SK-N-SH (cell line): Measurements from ENCODE around the gene NTN1. TPM values are rescaled to one million over a fixed set of nuclear protein-coding genes. Genes with fewer than 3 reads are reported as not detected.

ENCODE experiments used
- CTCF ChIA-PET: fragments of 300-600, 350-600 bp; formaldehyde crosslinking; extraction: SDS; loops from one replicate; lab custom pipeline; 2021; lab: Yijun Ruan, JAX
- POLR2A ChIA-PET: fragments of 350-600 bp; sonication (Branson Sonifier 250); formaldehyde crosslinking; extraction: SDS; loops from one replicate; lab custom pipeline; 2020; ENCODE audit warnings: antibody characterized with exemption, inconsistent platforms; lab: Yijun Ruan, JAX
- DNase-seq: peaks from one replicate; pipeline ENCODE4 v3.0.0; 2012
- H2AFZ ChIP-seq: fragments of 200-600 bp; sonication (generic); 2 replicates; pipeline ENCODE4 v1.8.1; 2016; ENCODE audit warnings: antibody characterized with exemption, mild to moderate bottlenecking, low read depth
- H3F3A ChIP-seq: fragments of 200-600 bp; sonication (generic); replicated peaks from 2 replicates; pipeline ENCODE3; 2016; ENCODE audit warnings: antibody characterized with exemption, mild to moderate bottlenecking; ENCODE audit not compliant: insufficient read depth
- H3K27ac ChIP-seq, 2 experiments: fragments of 200-500 bp in 1 of 2; fragments of 200-600 bp in 1 of 2; sonication (Bioruptor generic) in 1 of 2; sonication (generic), shearing (Covaris generic) in 1 of 2; 2 replicates each; pipeline versions ENCODE4 v1.5.1 to v1.6.1; 2014 to 2016; ENCODE audit warnings: low read depth in 2 of 2, inconsistent platforms in 1 of 2, low read length in 1 of 2, mild to moderate bottlenecking in 1 of 2, mixed read lengths in 1 of 2
- H3K27me3 ChIP-seq: fragments of 200-600 bp; sonication (generic), shearing (Covaris generic); 2 replicates; pipeline ENCODE4 v1.6.1; 2016; ENCODE audit warnings: mixed run types; ENCODE audit not compliant: insufficient read depth
- H3K36me3 ChIP-seq, 2 experiments: fragments of 200-500 bp in 1 of 2; fragments of 200-600 bp in 1 of 2; sonication (Bioruptor generic) in 1 of 2; sonication (generic) in 1 of 2; replicated peaks in 1 of 2; 2 replicates each; pipeline versions ENCODE3 to v1.5.1; 2014 to 2016; ENCODE audit warnings: low read length in 1 of 2, mild to moderate bottlenecking in 1 of 2; ENCODE audit not compliant: insufficient read depth in 2 of 2, control insufficient read depth in 1 of 2
- H3K4me1 ChIP-seq, 2 experiments: fragments of 200-500 bp in 1 of 2; fragments of 200-600 bp in 1 of 2; sonication (Bioruptor generic) in 1 of 2; sonication (generic), shearing (Covaris generic) in 1 of 2; 2 replicates each; pipeline versions ENCODE4 v1.5.1 to v1.6.1; 2014 to 2016; ENCODE audit warnings: low read depth in 1 of 2, low read length in 1 of 2, mixed run types in 1 of 2; ENCODE audit not compliant: insufficient read depth in 2 of 2, control insufficient read depth in 1 of 2
- H3K4me2 ChIP-seq: fragments of 200-600 bp; sonication (generic), shearing (Covaris generic); 2 replicates; pipeline ENCODE4 v1.6.1; 2017; ENCODE audit warnings: mixed run types
- H3K4me3 ChIP-seq, 2 experiments: fragments of 200-500 bp in 1 of 2; fragments of 200-600 bp in 1 of 2; sonication (Bioruptor generic) in 1 of 2; sonication (generic), shearing (Covaris generic) in 1 of 2; 2 replicates each; pipeline versions ENCODE4 v1.5.1 to v1.8.1; 2014 to 2016; ENCODE audit warnings: low read depth in 2 of 2, inconsistent platforms in 1 of 2, low read length in 1 of 2, mild to moderate bottlenecking in 1 of 2, mixed read lengths in 1 of 2, moderate library complexity in 1 of 2
- H3K79me2 ChIP-seq: fragments of 200-600 bp; sonication (generic); 2 replicates; pipeline ENCODE4 v1.8.1; 2017; ENCODE audit warnings: mild to moderate bottlenecking; ENCODE audit not compliant: insufficient read depth
- H3K9ac ChIP-seq: fragments of 200-600 bp; sonication (generic); 2 replicates; pipeline ENCODE4 v1.6.1; 2017; ENCODE audit warnings: mixed run types
- H3K9me2 ChIP-seq: fragments of 200-600 bp; sonication (generic); 2 replicates; pipeline ENCODE4 v1.6.1; 2017; ENCODE audit warnings: mixed run types
- H3K9me3 ChIP-seq: fragments of 200-600 bp; sonication (generic); 2 replicates; pipeline ENCODE4 v1.6.1; 2017; ENCODE audit warnings: mixed run types, mild to moderate bottlenecking, moderate library complexity
- H4K20me1 ChIP-seq: fragments of 200-600 bp; sonication (generic); 2 replicates; pipeline ENCODE4 v1.6.1; 2017; ENCODE audit warnings: mild to moderate bottlenecking, mixed run types; ENCODE audit not compliant: insufficient read depth
- EP300 ChIP-seq, 2 experiments: IDR thresholded peaks; 2 replicates each; pipeline versions ENCODE4 v1.4.0 to v1.6.1; 2012; ENCODE audit warnings: borderline replicate concordance in 1 of 2, low read depth in 1 of 2, low read length in 1 of 2
- FOSL2 ChIP-seq: IDR thresholded peaks from 2 replicates; pipeline ENCODE4 v1.4.0; 2012; ENCODE audit warnings: low read depth, mild to moderate bottlenecking, moderate library complexity, borderline replicate concordance
- FOXM1 ChIP-seq: IDR thresholded peaks from 2 replicates; pipeline ENCODE4 v1.4.0; 2012; ENCODE audit warnings: low read depth, mild to moderate bottlenecking
- GABPA ChIP-seq: IDR thresholded peaks from 2 replicates; pipeline ENCODE4 v1.4.0; 2012; ENCODE audit warnings: low read depth, mild to moderate bottlenecking
- GATA2 ChIP-seq: sonication (generic); formaldehyde crosslinking; IDR thresholded peaks from 2 replicates; pipeline ENCODE4 v1.5.0; 2020; ENCODE audit warnings: mild to moderate bottlenecking, missing genetic modification reagents
- IRF3 ChIP-seq: fragments of 150-350 bp; IDR thresholded peaks from 2 replicates; pipeline ENCODE4 v1.6.1; 2016; ENCODE audit warnings: mild to moderate bottlenecking, low read depth, low read length
- NFIC ChIP-seq: IDR thresholded peaks from 2 replicates; pipeline ENCODE4 v1.4.0; 2012; ENCODE audit warnings: borderline replicate concordance
- NRF1 ChIP-seq: IDR thresholded peaks from 2 replicates; pipeline ENCODE4 v1.6.1; 2012; ENCODE audit warnings: low read depth, mild to moderate bottlenecking, low read length
- POLR2AphosphoS5 ChIP-seq: IDR thresholded peaks from 2 replicates; pipeline ENCODE4 v1.6.1; 2012; ENCODE audit warnings: low read depth, low read length
- RAD21 ChIP-seq: IDR thresholded peaks from 2 replicates; pipeline ENCODE4 v1.6.1; 2012; ENCODE audit warnings: mild to moderate bottlenecking, low read length
- REST ChIP-seq: IDR thresholded peaks from 2 replicates; pipeline ENCODE4 v1.6.1; 2012; ENCODE audit warnings: mild to moderate bottlenecking, low read depth, low read length, moderate library complexity
- RXRA ChIP-seq: IDR thresholded peaks from 2 replicates; pipeline ENCODE4 v1.4.0; 2012; ENCODE audit warnings: low read depth, mild to moderate bottlenecking, borderline replicate concordance
- SIN3A ChIP-seq: IDR thresholded peaks from 2 replicates; pipeline ENCODE4 v1.6.1; 2012; ENCODE audit warnings: low read depth, mild to moderate bottlenecking, low read length, moderate library complexity, borderline replicate concordance
- TAF1 ChIP-seq: IDR thresholded peaks from 2 replicates; pipeline ENCODE4 v1.6.1; 2012; ENCODE audit warnings: low read depth, mild to moderate bottlenecking, low read length, moderate library complexity, borderline replicate concordance
- TCF12 ChIP-seq: IDR thresholded peaks from 2 replicates; pipeline ENCODE4 v1.4.0; 2012
- YY1 ChIP-seq: IDR thresholded peaks from 2 replicates; pipeline ENCODE4 v1.4.0; 2012; ENCODE audit warnings: low read depth, mild to moderate bottlenecking
- WGBS: methylation state at CpG from one replicate; pipeline ENCODE4 v1.1.6; 2017; ENCODE audit warnings: low lambda C conversion rate; 5-methylcytosine and 5-hydroxymethylcytosine counted together
- polyA plus RNA-seq, 3 experiments: library from polyadenylated mRNA; depleted of rRNA; stranded (reverse); fragments of >200 nt; gene quantifications; 2 replicates each; pipeline ENCODE4 v1.2.3, GENCODE V29; 2012
- TF ChIP-seq, protein P1 (sequence below): fragments of 150-350 bp; IDR thresholded peaks from 2 replicates; pipeline ENCODE4 v1.6.1; 2017; ENCODE audit warnings: antibody characterized with exemption, low read length, low read depth, borderline replicate concordance
- TF ChIP-seq, protein P2 (sequence below): IDR thresholded peaks from 2 replicates; pipeline ENCODE4 v1.4.0; 2012; ENCODE audit warnings: low read depth, borderline replicate concordance

Gene NTN1
- polyA plus RNA-seq, 1 of the 3 experiments (the other 2 are of a cell fraction), result 0.05 TPM

DNA sequence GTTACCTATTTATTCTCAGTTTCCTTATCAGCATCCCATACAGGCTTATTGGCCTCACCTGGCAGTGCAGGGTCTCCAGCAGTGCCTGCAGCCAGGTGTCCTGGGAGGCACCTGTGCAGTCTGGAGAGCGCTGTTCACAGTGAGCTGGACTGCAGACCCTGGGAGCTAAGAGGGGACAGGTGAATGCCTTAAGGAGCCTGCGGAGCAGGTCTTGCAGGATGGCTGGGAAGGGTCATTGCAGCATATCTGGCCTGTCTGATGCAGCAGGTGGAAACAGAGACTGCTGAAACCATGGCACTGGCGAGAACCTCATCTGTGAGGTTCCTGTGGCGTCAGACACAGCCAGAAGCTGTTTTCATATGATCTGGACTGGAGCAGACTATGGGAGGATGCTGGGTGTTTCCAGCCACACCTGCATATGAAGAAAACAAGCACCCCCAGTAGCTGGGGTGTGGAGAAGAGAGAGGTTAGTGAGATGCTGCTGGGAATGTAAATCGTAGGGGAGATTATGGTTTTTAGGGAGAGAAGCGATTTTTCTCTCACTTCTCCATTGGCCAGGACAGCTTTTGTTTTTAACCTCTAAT is 77.0 kb downstream of the NTN1 start:
- DNase-seq, result no peak
- POLR2A ChIA-PET, result no interaction called here
- no peak overlapping the region for H3K4me2 ChIP-seq

DNA sequence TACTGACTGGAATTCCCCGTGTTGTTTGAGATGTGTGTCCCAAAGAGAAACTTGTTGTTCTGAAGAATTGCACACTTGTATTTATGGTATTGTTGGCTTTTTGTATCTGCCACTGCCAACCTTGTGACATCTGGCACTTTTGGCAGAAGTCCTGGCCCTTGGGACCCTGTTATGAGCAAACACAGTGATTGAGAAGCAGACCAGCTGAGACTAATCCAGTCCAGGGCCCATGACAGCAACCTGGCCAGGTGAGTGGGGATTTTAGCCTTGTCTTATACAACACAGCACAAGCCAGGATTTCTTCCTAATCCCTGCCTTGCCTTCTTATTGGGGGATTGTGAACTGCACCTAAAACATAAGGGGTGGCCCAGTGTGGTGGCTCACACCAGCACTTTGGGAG is 80.0 kb downstream of the NTN1 start:
- Histone ChIP-seq H3F3A (no peaks in the 10 kb centered on the region), H3K9me2 (no peaks in the 10 kb centered on the region), H3K9me3 (no peaks in the 10 kb centered on the region), H3K79me2 (no peaks in the 10 kb centered on the region), H2AFZ (no peak overlapping the region), H3K27me3 (peaks cover 39% of the 10 kb centered on the region; the same call in 1 of the 2 replicates), H3K4me1 (no peaks in the 10 kb centered on the region), H3K4me3 (no peak overlapping the region), H3K36me3 (no peaks in the 10 kb centered on the region), H3K9ac (no peak overlapping the region), H3K27ac (no peak overlapping the region), H3K4me2 (no peak overlapping the region), H4K20me1 (no peaks in the 10 kb centered on the region)
- ChIA-PET CTCF (no interaction called here), POLR2A (no interaction called here)
- DNase-seq, result no peak
- WGBS, result 61% methylated on average over 1 of the region's 1 CpG
- no peak for TF ChIP-seq GATA2 (CRISPR knock-in tag)
- no peak for TF ChIP-seq IRF3
- TF ChIP-seq TCF12, result no peak
- TF ChIP-seq RXRA, result no peak
- no peak for TF ChIP-seq NRF1
- no peak for TF ChIP-seq FOSL2
- TF ChIP-seq, protein P1, sequence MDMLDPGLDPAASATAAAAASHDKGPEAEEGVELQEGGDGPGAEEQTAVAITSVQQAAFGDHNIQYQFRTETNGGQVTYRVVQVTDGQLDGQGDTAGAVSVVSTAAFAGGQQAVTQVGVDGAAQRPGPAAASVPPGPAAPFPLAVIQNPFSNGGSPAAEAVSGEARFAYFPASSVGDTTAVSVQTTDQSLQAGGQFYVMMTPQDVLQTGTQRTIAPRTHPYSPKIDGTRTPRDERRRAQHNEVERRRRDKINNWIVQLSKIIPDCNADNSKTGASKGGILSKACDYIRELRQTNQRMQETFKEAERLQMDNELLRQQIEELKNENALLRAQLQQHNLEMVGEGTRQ, result no peak
- no peak for TF ChIP-seq REST
- TF ChIP-seq NFIC, result no peak
- TF ChIP-seq RAD21, result no peak
- no peak for TF ChIP-seq EP300 (IDR thresholded peaks at IDR 0.05; ENCODE audit: borderline replicate concordance in 1 of 2, low read depth in 1 of 2, low read length in 1 of 2)

More for the DNA sequence above, 77.0 kb downstream of the NTN1 start:
- Histone ChIP-seq H3F3A (no peaks in the 10 kb centered on the region), H3K9me3 (no peaks in the 10 kb centered on the region), H2AFZ (no peak overlapping the region), H3K27me3 (peaks cover 28% of the 10 kb centered on the region; the same call in 1 of the 2 replicates), H3K4me3 (no peak overlapping the region), H3K4me1 (no peaks in the 10 kb centered on the region), H3K27ac (no peak overlapping the region), H3K9ac (no peak overlapping the region)
- TF ChIP-seq POLR2AphosphoS5, result no peak
- TF ChIP-seq, protein P2, sequence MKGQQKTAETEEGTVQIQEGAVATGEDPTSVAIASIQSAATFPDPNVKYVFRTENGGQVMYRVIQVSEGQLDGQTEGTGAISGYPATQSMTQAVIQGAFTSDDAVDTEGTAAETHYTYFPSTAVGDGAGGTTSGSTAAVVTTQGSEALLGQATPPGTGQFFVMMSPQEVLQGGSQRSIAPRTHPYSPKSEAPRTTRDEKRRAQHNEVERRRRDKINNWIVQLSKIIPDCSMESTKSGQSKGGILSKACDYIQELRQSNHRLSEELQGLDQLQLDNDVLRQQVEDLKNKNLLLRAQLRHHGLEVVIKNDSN, result no peak
- TF ChIP-seq TAF1, result no peak
- TF ChIP-seq YY1, result no peak
- no peak for TF ChIP-seq NRF1
- no peak for TF ChIP-seq SIN3A
- TF ChIP-seq TCF12, result no peak
- no peak for TF ChIP-seq GABPA
- TF ChIP-seq EP300 (IDR thresholded peaks at IDR 0.05; ENCODE audit: borderline replicate concordance in 1 of 2, low read depth in 1 of 2, low read length in 1 of 2), result no peak
- TF ChIP-seq, protein P1, result no peak
- TF ChIP-seq FOXM1, result no peak
- TF ChIP-seq, all 33 proteins: peak for 0
- CTCF ChIA-PET, result no interaction called here
- H3K9me2 ChIP-seq, result no peaks in the 10 kb centered on the region
- H4K20me1 ChIP-seq, result no peaks in the 10 kb centered on the region
- 17% methylated on average over 5 of the region's 6 CpGs for WGBS
- no peaks in the 10 kb centered on the region for H3K79me2 ChIP-seq
- H3K36me3 ChIP-seq, result no peaks in the 10 kb centered on the region
